Measurements from ENCODE around the gene TRIM45. TPM values are rescaled to one million over a fixed set of nuclear protein-coding genes. Genes with fewer than 3 reads are reported as not detected.

The TRIM45 gene
- total and polyA plus RNA-seq, 8 donors, result 2.4 to 30.1 (median 5.5) TPM

GRCh38 chr1:117137281-117137855 is 15.8 kb upstream of the TRIM45 start:
- Histone ChIP-seq H3K27me3 (no peaks in the 10 kb centered on the region), H3K9me3 (no peaks in the 10 kb centered on the region), H3K4me3 (no peak overlapping the region), H3K36me3 (no peaks in the 10 kb centered on the region), H3K4me1 (no peaks in the 10 kb centered on the region), H3K27ac (no peak overlapping the region)
- ATAC-seq (no peak), DNase-seq (no peak), FAIRE-seq (no peak)
- WGBS, 2 donors, result 53 to 65% methylated on average over 3 of the region's 3 CpGs
- intact Hi-C loops (cut with DNase I), result no loop called here
- TF ChIP-seq CTCF (IDR thresholded peaks at IDR 0.05), result no peak

GRCh38 chr1:117136749-117137148 is 15.2 kb upstream of the TRIM45 start:
- Histone ChIP-seq H3K4me1 (no peaks in the 10 kb centered on the region), H3K27ac (no peak overlapping the region), H3K36me3 (no peaks in the 10 kb centered on the region), H3K27me3 (no peaks in the 10 kb centered on the region), H3K9me3 (no peaks in the 10 kb centered on the region), H3K4me3 (no peak overlapping the region)
- no peak for FAIRE-seq
- ATAC-seq, result no peak
- intact Hi-C loops (cut with DNase I), result no loop called here
- DNase-seq, result no peak
- no peak for TF ChIP-seq CTCF (IDR thresholded peaks at IDR 0.05)
- WGBS, 2 donors, result 43 to 71% methylated on average over 2 of the region's 2 CpGs

GRCh38 chr1:117135329-117135728 is 13.8 kb upstream of the TRIM45 start:
- no peak for TF ChIP-seq CTCF (IDR thresholded peaks at IDR 0.05)
- H3K27me3 ChIP-seq, result no peaks in the 10 kb centered on the region
- FAIRE-seq, result no peak
- no peak overlapping the region for H3K27ac ChIP-seq
- WGBS, 2 donors, result 82 to 86% methylated on average over 2 of the region's 2 CpGs
- H3K4me1 ChIP-seq, result no peaks in the 10 kb centered on the region
- no peaks in the 10 kb centered on the region for H3K9me3 ChIP-seq
- no peaks in the 10 kb centered on the region for H3K36me3 ChIP-seq
- ATAC-seq, result no peak
- intact Hi-C loops (cut with DNase I), result no loop called here
- no peak for DNase-seq
- no peak overlapping the region for H3K4me3 ChIP-seq

GRCh38 chr1:117130526-117130925 is 9.0 kb upstream of the TRIM45 start:
- intact Hi-C loops (cut with DNase I), result no loop called here
- peaks cover 0 to 11% (median 4%) of the 10 kb centered on the region in 3 donors for H3K4me1 ChIP-seq
- DNase-seq, result no peak
- H3K27me3 ChIP-seq, result no peaks in the 10 kb centered on the region
- no peaks in the 10 kb centered on the region for H3K9me3 ChIP-seq
- H3K27ac ChIP-seq, result no peak overlapping the region
- H3K36me3 ChIP-seq, result no peaks in the 10 kb centered on the region
- ATAC-seq, result no peak
- no peak overlapping the region for H3K4me3 ChIP-seq
- no peak for FAIRE-seq
- 78 to 86% methylated on average over 4 of the region's 4 CpGs for WGBS, 2 donors
- TF ChIP-seq CTCF (IDR thresholded peaks at IDR 0.05), result no peak

- peak in 3 of 4 donors; percentile 20 to 27 (median 25) for TF ChIP-seq CTCF (IDR thresholded peaks at IDR 0.05)
- peak; percentile 74 to 90 (median 87) for ATAC-seq
- peak; percentile 91 for FAIRE-seq
Observed at GRCh38 chr1:117128323-117129079, 7.0 kb upstream of the TRIM45 start.

More at GRCh38 chr1:117128323-117129079, 7.0 kb upstream of the TRIM45 start:
- Histone ChIP-seq H3K27ac (peak overlapping the region in 1 of 4 donors; percentile 34), H3K4me3 (no peak overlapping the region), H3K9me3 (no peaks in the 10 kb centered on the region), H3K36me3 (no peaks in the 10 kb centered on the region), H3K4me1 (peaks cover 0 to 11% (median 4%) of the 10 kb centered on the region in 3 donors), H3K27me3 (no peaks in the 10 kb centered on the region)
- DNase-seq, result no peak
- WGBS, 2 donors, result 21% methylated on average over 5 of the region's 5 CpGs
- intact Hi-C loops (cut with DNase I), result loop anchor here in 2 of 3 donors (10.0 kb wide), 2 partner anchors 54 to 64 kb away; partner anchors contain the start of gene TTF2 (in 1 of the 2)
